GM12875 (cell line): ENCODE results near the gene BLOC1S2.

Experiments
- H3K4me3 ChIP-seq: one replicate; pipeline ENCODE4 v1.5.1; 2011; ENCODE audit warnings: low read depth, low read length, control low read depth
- TF ChIP-seq, protein P1 (sequence below): IDR thresholded peaks from 2 replicates; pipeline ENCODE4 v1.5.1; 2011; ENCODE audit warnings: low read depth, mild to moderate bottlenecking, control low read depth, inconsistent platforms, low read length, moderate library complexity, borderline replicate concordance; ENCODE audit not compliant: insufficient read depth

The BLOC1S2 gene

DNA sequence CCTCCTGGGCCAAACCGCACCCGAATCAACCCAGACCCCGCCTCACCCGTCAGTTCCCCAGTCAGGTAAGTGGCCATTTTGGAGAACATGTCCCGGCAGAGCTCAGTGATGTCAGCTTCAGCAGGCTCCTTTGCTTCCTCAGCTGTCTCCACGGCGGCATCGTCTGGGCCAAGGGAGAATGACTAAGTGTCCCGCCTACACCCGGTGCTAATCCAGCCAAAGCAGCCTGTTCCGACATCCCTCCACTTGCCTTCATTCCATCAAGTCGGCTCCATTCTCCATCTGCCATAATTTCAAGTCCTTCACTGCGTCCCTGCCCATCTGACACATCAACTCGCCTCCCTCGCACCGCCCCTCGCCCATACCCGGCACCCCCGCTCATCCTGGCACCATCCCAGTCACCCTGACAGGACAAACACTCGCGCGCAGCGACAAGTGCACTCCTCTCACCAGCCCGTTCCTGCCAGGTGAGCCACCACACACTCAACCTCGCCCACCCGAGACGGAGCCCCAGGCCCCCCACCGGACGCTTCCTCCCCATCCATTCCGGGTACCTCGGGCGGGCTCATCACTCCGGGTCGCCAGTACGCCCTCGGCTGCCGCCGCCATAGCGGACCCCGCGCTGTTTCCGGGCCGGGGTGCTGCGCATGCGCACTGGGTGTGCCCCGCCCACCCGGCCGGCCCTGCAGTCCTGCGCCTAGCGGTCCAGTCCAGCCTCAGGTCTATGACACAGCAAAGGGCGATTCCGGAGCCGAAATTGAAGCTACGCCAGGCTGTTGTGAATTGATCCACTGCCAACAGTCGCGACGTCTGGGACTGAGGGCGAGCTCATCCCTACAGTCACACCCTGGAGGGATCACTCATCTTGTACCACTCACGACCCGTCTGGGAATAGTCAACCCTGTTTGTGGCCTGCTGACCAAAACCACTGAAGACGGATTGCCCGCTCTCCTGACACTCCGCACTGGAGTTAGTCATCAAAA is at the start of gene BLOC1S2:
Gene BLOC1S2 (minus strand): TSS at position 630 of the 983 bp plus-strand sequence. CDS start 21 bp downstream, at position 609.
- H3K4me3 ChIP-seq = peak within 1 kb of the TSS; percentile 86
- TF ChIP-seq, protein P1, sequence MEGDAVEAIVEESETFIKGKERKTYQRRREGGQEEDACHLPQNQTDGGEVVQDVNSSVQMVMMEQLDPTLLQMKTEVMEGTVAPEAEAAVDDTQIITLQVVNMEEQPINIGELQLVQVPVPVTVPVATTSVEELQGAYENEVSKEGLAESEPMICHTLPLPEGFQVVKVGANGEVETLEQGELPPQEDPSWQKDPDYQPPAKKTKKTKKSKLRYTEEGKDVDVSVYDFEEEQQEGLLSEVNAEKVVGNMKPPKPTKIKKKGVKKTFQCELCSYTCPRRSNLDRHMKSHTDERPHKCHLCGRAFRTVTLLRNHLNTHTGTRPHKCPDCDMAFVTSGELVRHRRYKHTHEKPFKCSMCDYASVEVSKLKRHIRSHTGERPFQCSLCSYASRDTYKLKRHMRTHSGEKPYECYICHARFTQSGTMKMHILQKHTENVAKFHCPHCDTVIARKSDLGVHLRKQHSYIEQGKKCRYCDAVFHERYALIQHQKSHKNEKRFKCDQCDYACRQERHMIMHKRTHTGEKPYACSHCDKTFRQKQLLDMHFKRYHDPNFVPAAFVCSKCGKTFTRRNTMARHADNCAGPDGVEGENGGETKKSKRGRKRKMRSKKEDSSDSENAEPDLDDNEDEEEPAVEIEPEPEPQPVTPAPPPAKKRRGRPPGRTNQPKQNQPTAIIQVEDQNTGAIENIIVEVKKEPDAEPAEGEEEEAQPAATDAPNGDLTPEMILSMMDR = no peak

DNA sequence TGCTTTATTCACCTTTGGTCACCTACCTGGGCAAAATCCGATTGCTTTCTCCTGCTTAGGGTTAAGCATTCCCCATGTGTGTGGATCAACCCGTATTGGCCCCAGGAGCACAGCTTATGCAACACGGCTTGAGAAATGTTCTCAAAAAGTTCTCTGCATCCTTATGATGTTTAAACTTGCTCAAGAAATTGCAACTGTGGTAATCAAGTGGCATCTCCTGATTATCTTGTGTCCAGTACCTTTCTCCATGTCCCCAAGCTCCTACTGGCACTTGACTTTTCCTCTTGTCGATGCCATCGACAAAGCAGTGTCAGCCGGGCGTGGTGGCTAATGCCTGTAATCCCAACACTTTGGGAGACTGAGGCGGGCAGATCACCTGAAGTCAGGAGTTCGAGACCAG is 48.3 kb upstream of the BLOC1S2 start:
- TF ChIP-seq, protein P1 = no peak
- H3K4me3 ChIP-seq = no peak overlapping the region

DNA sequence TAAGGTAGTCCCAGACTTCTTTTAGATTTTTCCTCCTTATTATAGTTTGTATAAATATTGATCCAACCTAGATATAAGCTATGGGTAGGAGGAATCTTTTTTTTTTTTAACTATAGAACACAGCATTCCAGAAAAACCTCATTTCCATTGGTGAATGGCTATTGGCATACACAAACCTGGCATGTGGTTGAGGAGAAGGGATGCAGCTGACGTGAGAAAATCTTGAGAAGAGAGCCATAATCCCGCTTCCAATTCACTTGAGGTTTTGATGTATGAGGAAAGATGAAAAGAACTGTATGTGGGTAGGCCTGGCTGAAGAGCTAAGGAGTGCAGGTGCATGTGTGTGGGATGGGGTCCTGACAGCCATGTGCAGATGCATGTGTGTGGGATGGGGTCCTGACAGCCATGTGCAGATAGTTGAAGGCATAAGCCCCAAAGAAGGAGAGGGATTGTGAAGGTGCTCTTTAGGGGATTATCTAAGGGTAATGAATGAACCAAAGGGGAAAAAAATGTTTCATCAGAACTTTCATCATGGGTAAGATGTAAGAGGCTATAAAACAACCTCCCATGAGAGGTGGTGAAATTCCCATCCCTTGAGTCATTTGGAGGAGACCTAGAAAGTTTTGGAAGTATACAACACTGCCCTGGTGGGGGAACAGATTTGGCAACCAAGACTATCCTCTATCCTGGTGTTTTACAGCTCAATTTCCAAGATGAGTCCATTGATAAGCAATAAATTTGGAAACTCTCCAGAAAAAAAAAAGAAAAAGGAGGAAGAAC is 47.4 kb upstream of the BLOC1S2 start:
- H3K4me3 ChIP-seq = no peak overlapping the region
- TF ChIP-seq, protein P1 = no peak

DNA sequence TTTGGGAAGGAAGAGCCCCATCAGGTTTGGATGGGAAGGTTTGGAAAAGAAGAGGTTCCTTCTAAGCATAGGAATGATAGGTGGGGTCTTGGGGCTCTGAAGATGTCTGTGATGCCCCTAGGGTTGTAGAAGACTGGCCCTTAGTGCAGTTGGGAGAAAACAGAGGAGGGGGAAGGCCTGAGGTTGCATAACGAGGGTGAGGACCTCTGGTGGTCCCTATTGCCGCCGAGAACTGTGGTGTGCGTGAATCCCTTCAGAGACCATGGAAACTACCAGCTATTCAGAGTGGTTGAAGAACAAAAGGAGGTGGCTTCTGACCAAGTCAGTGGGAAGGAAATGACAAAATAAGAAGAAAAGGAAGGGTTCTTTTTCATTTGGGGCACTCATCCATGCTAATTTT is 46.6 kb upstream of the BLOC1S2 start:
- TF ChIP-seq, protein P1 = no peak
- H3K4me3 ChIP-seq = no peak overlapping the region

DNA sequence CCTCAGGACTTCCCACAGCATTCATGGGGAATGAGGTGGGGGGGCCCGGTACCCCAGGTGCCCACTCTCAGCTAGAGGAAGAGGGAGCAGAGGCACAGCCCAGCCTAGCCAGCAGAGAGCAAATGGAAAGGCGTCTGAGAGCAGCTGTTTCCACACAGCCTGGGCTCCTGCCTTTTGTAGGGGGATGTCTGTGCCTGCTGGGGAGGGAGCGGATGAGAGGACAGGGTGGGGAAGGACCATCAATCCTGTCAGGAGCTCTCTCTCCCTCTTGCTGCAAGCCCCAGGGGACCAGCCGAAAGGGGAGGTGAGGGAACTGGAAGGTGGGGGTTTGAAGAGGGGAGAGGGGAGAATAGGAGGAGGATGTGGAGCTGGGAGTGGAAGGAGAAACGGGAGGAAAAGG is 43.6 kb upstream of the BLOC1S2 start, which contains the start of gene PKD2L1:
Gene PKD2L1 (minus strand): TSS at position 150 of the 400 bp plus-strand sequence. CDS start 125 bp downstream, at position 25.
- no peak within 1 kb of the TSS for H3K4me3 ChIP-seq

DNA sequence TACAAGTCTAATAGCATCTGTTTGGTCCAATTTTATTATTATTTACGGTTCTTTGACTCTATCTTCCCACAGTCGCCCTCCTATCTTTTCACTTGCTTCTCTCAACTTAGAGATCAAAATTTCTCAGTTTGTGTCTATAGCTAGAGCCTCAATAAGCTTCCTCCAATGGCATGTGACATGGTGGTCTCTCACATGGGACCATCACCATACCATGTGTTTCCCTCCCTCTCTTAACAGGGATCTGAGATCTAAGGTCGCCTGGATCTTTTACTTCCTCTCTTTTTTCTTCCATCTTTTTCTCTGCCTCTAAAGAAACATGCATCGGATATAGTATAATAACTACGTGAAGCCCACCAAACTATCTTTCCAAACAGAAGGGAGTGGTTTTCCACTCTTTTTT is 41.7 kb upstream of the BLOC1S2 start:
- no peak overlapping the region for H3K4me3 ChIP-seq
- TF ChIP-seq, protein P1 = no peak

More for the DNA sequence above, 43.6 kb upstream of the BLOC1S2 start, which contains the start of gene PKD2L1:
- TF ChIP-seq, protein P1 = no peak
